Central memory CD8-positive, alpha-beta T cell (primary cell): ENCODE measurements around the gene LARP4B.
A peak's percentile ranks its signal among the peaks of the same experiment; 100 is the strongest.

Source experiments
- ATAC-seq: fragments of 150-1000 bp; cut with Tn5 transposase; replicated peaks from 2 replicates; pipeline ENCODE4 v1.10.0; 2022; ENCODE audit warnings: mild to moderate bottlenecking, moderate FRiP score, moderate number of reproducible peaks; ENCODE audit not compliant: poor library complexity, severe bottlenecking; ENCODE audit errors: extremely low read depth
- DNase-seq, 2 donors: peaks; one replicate each; pipeline ENCODE4 v3.0.0; 2021; ENCODE audit warnings: low spot score in 2 of 2
- H3K27ac Mint-ChIP-seq: one replicate; pipeline ENCODE4 v1.8.0; 2022; ENCODE audit warnings: low read depth, mild to moderate bottlenecking, moderate library complexity, mixed read lengths
- H3K27me3 Mint-ChIP-seq: one replicate; pipeline ENCODE4 v1.8.0; 2022; ENCODE audit warnings: mixed read lengths
- H3K36me3 Mint-ChIP-seq: one replicate; pipeline ENCODE4 v1.8.0; 2022; ENCODE audit warnings: mild to moderate bottlenecking, moderate library complexity, mixed read lengths; ENCODE audit not compliant: insufficient read depth
- H3K4me1 Mint-ChIP-seq: one replicate; pipeline ENCODE4 v1.8.0; 2022; ENCODE audit warnings: mixed read lengths
- H3K4me3 Mint-ChIP-seq: one replicate; pipeline ENCODE4 v1.8.0; 2022; ENCODE audit warnings: mild to moderate bottlenecking, moderate library complexity, mixed read lengths
- H3K9me3 Mint-ChIP-seq: one replicate; pipeline ENCODE4 v1.8.0; 2022; ENCODE audit warnings: mixed read lengths

LARP4B gene

DNA sequence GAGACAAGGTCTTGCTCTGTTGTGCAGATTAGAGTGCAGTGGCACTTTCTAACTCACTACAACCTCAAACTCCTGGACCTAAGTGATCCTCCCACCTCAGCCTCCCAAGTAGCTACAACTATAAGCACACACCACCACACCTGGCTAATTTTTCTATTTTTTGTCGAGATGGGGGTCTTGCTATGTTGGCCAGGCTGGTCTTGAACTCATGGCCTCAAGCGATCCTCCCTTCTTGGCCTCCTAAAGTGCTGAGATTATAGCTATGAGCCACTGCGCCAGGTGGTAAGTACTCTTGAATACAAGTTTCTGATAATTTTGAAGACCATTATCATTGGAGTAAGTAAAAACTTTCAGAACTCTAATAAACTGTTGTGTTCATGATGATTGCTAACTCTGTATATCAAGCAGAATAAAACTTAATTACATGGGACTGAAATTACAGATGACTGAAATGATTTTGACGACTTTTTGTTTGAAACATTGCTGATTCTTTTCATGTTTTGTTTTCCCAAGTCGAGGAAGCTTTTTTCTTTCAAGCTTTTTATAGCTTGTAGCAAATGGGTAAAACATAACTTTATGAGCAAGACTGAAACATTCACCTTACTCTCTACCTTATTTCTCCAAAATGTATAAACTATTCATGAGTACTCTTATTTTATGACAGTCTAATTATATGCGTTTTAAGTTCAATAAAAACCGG is 14.6 kb downstream of the LARP4B start:
- Mint-ChIP-seq H3K4me3 (no peak overlapping the region), H3K9me3 (no peaks in the 10 kb centered on the region), H3K27me3 (no peaks in the 10 kb centered on the region), H3K4me1 (peaks cover 25% of the 10 kb centered on the region), H3K27ac (no peak overlapping the region), H3K36me3 (peaks cover 13% of the 10 kb centered on the region)
- no peak for DNase-seq
- no peak for ATAC-seq

DNA sequence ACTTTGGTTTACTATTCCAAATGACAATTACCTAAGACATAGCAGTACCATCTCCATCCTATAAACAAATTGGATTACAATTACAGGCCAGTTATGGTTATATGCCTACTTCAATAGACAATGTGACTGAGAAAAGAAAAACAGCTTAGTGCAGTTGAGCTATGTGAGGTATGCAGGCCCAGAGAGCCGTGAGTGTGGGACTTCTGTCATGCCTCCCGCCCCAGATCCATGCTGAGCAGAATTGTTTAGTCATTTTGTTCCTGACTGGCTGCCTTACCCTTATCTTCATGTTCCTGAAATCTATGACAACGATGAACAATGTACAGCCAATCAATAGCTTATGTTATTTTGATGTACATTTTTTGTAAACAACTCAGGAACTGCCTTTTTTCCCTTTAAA is 21.7 kb downstream of the LARP4B start:
- H3K9me3 Mint-ChIP-seq = no peaks in the 10 kb centered on the region
- no peaks in the 10 kb centered on the region for H3K27me3 Mint-ChIP-seq
- ATAC-seq = no peak
- no peak for DNase-seq
- no peak overlapping the region for H3K27ac Mint-ChIP-seq
- no peak overlapping the region for H3K4me3 Mint-ChIP-seq
- H3K36me3 Mint-ChIP-seq = peaks cover 23% of the 10 kb centered on the region
- H3K4me1 Mint-ChIP-seq = peaks cover 45% of the 10 kb centered on the region

DNA sequence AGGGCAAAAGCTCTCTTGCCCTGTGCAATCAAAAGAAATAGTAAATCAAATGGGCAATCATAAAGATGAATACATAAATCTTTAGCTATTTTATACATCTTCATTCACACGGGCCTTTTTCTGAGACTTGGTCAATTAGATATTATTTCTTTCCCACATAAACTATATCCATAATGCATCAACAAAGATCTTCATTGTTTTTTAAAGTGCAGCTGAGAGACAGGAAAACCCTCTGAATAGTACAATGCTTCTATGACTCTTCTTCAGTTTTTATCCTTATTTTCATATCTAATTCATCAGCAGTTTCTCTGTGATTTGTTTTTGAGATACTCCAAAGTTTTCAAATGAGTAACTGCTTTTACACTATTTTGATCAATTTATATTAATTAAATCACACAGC is 25.5 kb downstream of the LARP4B start:
- peaks cover 35% of the 10 kb centered on the region for H3K4me1 Mint-ChIP-seq
- peaks cover 24% of the 10 kb centered on the region for H3K36me3 Mint-ChIP-seq
- H3K27me3 Mint-ChIP-seq = no peaks in the 10 kb centered on the region

DNA sequence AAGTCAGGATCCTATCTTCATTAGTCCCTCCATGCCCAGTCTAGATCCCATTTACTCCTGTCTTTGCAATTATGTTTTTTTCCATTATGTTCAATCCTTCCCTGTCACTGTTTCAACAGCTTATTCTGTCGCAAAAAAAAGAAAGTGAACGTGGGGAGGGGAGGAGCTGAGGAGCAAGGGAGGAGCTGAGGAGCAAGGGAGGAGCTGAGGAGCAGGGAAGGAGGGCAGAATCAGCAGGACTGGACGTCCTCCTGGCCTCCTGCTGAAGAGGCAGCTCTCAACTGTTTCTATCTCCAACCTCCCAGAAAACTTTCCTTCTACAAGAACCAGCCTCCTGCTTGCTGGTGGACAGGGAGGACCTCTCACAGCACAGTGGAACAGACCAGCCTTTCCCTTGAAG is 26.0 kb downstream of the LARP4B start:
- no peaks in the 10 kb centered on the region for H3K9me3 Mint-ChIP-seq
- H3K27me3 Mint-ChIP-seq = no peaks in the 10 kb centered on the region
- H3K4me1 Mint-ChIP-seq = peaks cover 35% of the 10 kb centered on the region
- H3K4me3 Mint-ChIP-seq = no peak overlapping the region
- DNase-seq = no peak
- ATAC-seq = no peak
- H3K27ac Mint-ChIP-seq = peak overlapping the region; percentile 87
- H3K36me3 Mint-ChIP-seq = peaks cover 25% of the 10 kb centered on the region

More for the DNA sequence above, 25.5 kb downstream of the LARP4B start:
- Mint-ChIP-seq H3K4me3 (no peak overlapping the region), H3K9me3 (no peaks in the 10 kb centered on the region), H3K27ac (peak overlapping the region; percentile 87)
- DNase-seq (no peak), ATAC-seq (no peak)

DNA sequence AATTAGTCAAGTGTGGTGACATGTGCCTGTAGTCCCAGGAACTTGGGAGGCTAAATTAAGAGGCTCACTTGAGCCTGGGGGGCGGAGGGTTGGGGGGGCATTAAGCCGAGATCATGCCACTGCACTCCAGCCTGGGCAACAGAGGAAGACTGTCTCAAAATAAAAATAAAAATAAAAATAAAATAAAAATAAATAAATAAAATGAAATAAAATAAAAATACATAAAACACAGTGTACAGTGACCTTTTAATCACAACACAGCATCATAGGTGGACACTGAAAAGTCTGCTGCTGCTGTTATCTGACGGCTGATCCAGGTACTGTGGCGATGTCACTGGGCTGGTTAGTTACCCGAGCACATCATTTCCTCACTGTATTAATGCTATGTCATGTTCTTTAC is 27.1 kb downstream of the LARP4B start:
- Mint-ChIP-seq H3K4me1 (peaks cover 32% of the 10 kb centered on the region), H3K9me3 (no peaks in the 10 kb centered on the region), H3K36me3 (peaks cover 23% of the 10 kb centered on the region), H3K27ac (no peak overlapping the region), H3K4me3 (no peak overlapping the region), H3K27me3 (no peaks in the 10 kb centered on the region)
- no peak for ATAC-seq
- no peak for DNase-seq

DNA sequence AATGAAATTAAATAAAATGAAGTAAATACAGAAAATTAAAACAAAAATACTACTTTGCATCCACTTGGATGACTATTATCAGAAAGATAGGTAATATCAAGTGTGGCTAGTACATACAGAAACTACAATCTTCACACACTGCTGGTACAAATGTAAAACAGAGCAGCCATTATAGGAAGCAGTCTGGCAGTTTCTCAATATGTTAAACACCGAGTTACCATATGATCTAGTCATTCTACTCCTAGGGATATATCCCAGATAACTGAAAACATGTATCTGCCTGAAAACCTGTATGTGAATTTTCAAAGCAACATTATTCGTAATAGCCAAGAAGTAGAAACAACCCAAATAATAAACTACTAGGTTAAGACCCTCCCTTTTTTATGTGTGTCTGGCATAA is 33.4 kb downstream of the LARP4B start:
- Mint-ChIP-seq H3K27ac (no peak overlapping the region), H3K4me1 (peaks cover 40% of the 10 kb centered on the region), H3K9me3 (no peaks in the 10 kb centered on the region), H3K27me3 (no peaks in the 10 kb centered on the region), H3K4me3 (no peak overlapping the region), H3K36me3 (peaks cover 5% of the 10 kb centered on the region)
- DNase-seq = no peak
- ATAC-seq = no peak

DNA sequence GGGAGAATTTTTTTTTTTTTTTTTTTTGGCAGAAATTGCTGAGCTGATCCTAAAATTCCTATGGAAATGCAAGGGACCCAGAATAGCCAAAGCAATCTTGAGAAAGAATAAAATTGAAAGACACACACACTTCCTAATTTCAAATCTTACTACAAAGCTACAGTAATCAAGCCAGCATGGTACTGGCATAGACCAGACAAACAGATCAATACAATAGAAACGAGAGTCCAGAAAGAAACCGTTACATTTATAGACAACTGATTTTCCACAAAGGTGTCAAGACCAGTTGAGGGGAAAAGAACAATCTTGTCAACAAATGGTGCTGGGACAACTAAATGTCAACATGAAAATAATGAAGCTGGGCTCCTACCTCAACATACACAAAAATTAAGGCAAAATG is 34.5 kb downstream of the LARP4B start:
- peaks cover 37% of the 10 kb centered on the region for H3K4me1 Mint-ChIP-seq
- ATAC-seq (no peak), DNase-seq (no peak)
- no peak overlapping the region for H3K4me3 Mint-ChIP-seq
- peaks cover 3% of the 10 kb centered on the region for H3K36me3 Mint-ChIP-seq
- no peaks in the 10 kb centered on the region for H3K27me3 Mint-ChIP-seq
- peak overlapping the region; percentile 29 for H3K27ac Mint-ChIP-seq
- H3K9me3 Mint-ChIP-seq = no peaks in the 10 kb centered on the region

DNA sequence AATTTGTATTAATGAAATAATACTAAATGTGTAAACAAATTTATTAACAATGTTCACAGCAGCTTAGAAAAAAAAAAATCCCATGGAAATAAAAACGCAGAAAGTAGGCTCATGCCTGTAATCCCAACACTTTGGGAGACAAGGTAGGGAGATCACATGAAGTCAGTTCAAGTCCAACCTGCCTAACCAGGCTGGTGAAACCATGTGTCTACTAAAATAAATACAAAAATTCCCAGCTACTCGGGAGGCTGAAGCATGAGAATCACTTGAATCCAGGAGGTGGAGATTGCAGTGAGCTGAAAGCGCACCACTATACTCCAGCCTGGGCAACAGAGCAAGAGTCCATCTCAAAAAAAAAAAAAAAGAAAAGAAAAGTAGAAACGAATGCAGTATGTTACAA is 36.2 kb downstream of the LARP4B start:
- Mint-ChIP-seq H3K4me1 (peaks cover 44% of the 10 kb centered on the region), H3K27me3 (no peaks in the 10 kb centered on the region), H3K27ac (no peak overlapping the region), H3K4me3 (no peak overlapping the region), H3K36me3 (no peaks in the 10 kb centered on the region), H3K9me3 (no peaks in the 10 kb centered on the region)
- no peak for ATAC-seq
- no peak for DNase-seq

DNA sequence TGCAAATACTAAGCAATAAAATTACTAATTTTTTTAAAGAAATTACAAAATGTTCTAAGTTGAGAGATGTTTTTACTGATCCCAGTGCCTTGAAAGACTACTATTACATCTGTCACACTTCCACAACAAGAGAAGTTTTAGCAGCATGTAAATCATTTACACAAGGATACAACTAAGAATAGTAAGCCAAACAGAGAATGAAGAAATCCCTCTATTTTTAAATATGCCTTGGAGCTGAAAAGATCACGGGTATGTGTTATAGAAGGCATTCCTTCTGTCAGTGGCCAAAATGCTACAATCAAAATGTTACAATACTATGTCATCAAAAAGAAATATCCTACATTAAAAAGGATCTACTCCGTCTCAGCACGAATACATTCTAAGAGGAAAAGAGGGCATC is 52.6 kb downstream of the LARP4B start:
- peaks cover 27% of the 10 kb centered on the region for H3K4me1 Mint-ChIP-seq
- DNase-seq (no peak), ATAC-seq (no peak)
- H3K9me3 Mint-ChIP-seq = no peaks in the 10 kb centered on the region
- no peaks in the 10 kb centered on the region for H3K27me3 Mint-ChIP-seq
- H3K4me3 Mint-ChIP-seq = no peak overlapping the region
- no peak overlapping the region for H3K27ac Mint-ChIP-seq
- H3K36me3 Mint-ChIP-seq = peaks cover 43% of the 10 kb centered on the region

DNA sequence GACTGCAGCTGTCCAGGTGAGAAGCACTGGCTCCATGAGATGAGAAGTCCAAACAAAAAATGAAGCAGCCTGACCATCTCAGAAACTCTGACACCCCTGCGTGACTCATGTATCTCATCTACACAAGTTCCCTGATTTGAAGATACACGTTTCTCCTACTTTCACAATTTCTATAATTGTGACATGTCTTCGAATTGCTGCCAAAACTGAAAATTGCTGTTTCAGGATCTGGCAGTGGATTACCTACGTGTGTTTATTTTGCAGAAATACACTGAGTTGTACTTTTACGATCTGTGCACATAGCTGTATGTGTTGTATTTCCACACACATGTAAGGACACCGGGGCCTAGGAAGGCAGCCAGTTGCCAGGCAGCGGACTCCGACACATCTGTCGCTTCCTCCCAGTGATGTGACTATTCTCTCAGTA is 53.2 kb downstream of the LARP4B start:
- ATAC-seq = no peak
- DNase-seq = no peak
- H3K4me1 Mint-ChIP-seq = peaks cover 27% of the 10 kb centered on the region
- no peaks in the 10 kb centered on the region for H3K9me3 Mint-ChIP-seq
- H3K4me3 Mint-ChIP-seq = no peak overlapping the region
- no peak overlapping the region for H3K27ac Mint-ChIP-seq
- peaks cover 42% of the 10 kb centered on the region for H3K36me3 Mint-ChIP-seq
- no peaks in the 10 kb centered on the region for H3K27me3 Mint-ChIP-seq

DNA sequence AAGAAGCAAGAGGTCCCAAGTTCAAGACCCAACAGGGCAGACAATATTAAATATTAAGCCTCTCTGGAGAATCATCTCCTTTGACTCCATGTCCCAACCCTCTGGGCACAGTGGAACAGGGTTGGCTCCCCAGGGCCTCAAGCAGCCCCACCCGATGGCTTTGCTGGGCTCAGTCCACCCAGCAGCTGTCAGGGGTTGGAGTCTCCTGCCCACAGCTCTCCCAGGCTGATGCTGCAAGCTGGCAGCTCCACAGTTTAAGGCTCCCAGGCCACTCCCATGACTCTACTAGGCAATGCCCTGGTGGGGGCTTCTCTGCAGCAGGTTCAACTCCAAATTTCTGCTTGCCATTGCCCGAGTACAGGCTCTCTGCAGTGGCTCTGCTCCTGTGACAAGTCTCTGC is 55.1 kb downstream of the LARP4B start:
- ATAC-seq = no peak
- peaks cover 38% of the 10 kb centered on the region for H3K4me1 Mint-ChIP-seq
- H3K4me3 Mint-ChIP-seq = no peak overlapping the region
- DNase-seq = no peak
- H3K36me3 Mint-ChIP-seq = peaks cover 37% of the 10 kb centered on the region
- no peaks in the 10 kb centered on the region for H3K27me3 Mint-ChIP-seq
- H3K9me3 Mint-ChIP-seq = no peaks in the 10 kb centered on the region
- no peak overlapping the region for H3K27ac Mint-ChIP-seq

DNA sequence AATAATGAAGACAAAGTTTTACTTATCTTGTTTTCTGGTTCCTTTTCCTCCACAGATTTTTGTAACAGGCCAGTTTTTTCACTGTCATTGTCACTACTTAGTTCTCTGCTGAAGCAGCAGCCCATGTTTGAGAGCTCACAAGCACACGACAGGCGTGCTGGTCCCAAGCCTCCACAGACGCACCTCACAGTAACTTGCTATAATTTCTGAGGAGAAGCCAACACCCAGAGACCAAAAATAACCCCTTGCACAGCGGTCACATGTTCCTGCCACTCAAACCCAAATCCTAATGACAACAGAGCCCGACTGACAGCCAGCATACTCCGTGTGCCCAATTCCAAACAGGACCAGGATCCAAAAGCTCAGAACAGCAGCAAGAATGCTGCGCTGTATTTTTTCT is 58.5 kb downstream of the LARP4B start:
- no peak for DNase-seq
- Mint-ChIP-seq H3K36me3 (peaks cover 23% of the 10 kb centered on the region), H3K4me3 (no peak overlapping the region), H3K4me1 (peaks cover 47% of the 10 kb centered on the region), H3K27ac (peak overlapping the region; percentile 59), H3K9me3 (no peaks in the 10 kb centered on the region), H3K27me3 (no peaks in the 10 kb centered on the region)
- ATAC-seq = no peak

DNA sequence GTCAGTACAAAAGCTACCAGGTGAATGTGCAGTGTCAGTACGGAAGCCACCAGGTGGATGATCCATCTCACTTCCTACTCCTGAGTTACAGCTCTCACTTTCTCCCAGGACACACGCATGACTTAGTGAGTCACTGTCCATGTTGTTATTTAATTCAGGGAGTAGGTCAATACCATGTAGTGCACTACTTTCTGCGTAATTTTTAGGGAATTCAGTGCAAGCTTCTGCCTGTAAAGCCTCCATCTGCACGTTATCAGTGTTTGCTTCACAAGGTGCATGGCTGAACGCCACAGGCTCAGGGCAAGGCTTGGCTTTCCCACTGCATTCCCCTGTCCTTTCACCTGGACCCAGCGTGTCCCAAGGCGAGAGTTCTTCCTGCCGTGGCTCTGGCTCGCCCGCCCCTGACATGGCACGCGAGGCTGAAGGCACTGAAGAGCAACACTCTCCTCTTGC is 59.5 kb downstream of the LARP4B start:
- no peak overlapping the region for H3K4me3 Mint-ChIP-seq
- H3K9me3 Mint-ChIP-seq = no peaks in the 10 kb centered on the region
- peaks cover 17% of the 10 kb centered on the region for H3K36me3 Mint-ChIP-seq
- DNase-seq (no peak), ATAC-seq (no peak)
- peaks cover 42% of the 10 kb centered on the region for H3K4me1 Mint-ChIP-seq
- H3K27ac Mint-ChIP-seq = peak overlapping the region; percentile 52
- H3K27me3 Mint-ChIP-seq = no peaks in the 10 kb centered on the region
